B cell (primary cell): ENCODE measurements around the gene CAMK2G.

Experiments
- EZH2 ChIP-seq: IDR thresholded peaks from 2 replicates; pipeline ENCODE4 v1.6.1; 2012; ENCODE audit warnings: borderline replicate concordance, low read depth, mild to moderate bottlenecking, moderate library complexity, low read length; ENCODE audit not compliant: insufficient read depth, poor library complexity, severe bottlenecking
- TF ChIP-seq, protein P1 (sequence below): fragments of 200-600 bp; IDR thresholded peaks from one replicate; pipeline ENCODE4 v1.8.0; 2022; ENCODE audit warnings: antibody characterized with exemption, mild to moderate bottlenecking

DNA sequence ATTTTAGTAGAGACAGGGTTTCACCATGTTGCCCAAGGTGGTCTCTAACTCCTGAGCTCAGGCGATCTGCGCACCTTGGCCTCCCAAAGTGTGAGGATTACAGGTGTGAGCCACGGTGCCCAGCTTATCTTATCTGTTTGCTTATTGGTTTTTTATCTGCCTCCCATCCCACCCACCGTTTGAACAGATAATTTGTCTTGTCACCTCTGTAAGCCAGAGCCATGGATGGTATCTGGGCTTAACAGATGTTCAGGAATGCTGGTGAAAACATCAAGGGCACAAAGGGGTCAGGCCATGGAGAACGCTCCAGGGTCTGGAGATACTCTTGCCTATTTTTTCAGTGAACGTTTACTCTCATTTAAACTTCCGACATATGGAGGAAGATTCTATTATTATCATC is 51.0 kb downstream of the CAMK2G start:
- TF ChIP-seq, protein P1, sequence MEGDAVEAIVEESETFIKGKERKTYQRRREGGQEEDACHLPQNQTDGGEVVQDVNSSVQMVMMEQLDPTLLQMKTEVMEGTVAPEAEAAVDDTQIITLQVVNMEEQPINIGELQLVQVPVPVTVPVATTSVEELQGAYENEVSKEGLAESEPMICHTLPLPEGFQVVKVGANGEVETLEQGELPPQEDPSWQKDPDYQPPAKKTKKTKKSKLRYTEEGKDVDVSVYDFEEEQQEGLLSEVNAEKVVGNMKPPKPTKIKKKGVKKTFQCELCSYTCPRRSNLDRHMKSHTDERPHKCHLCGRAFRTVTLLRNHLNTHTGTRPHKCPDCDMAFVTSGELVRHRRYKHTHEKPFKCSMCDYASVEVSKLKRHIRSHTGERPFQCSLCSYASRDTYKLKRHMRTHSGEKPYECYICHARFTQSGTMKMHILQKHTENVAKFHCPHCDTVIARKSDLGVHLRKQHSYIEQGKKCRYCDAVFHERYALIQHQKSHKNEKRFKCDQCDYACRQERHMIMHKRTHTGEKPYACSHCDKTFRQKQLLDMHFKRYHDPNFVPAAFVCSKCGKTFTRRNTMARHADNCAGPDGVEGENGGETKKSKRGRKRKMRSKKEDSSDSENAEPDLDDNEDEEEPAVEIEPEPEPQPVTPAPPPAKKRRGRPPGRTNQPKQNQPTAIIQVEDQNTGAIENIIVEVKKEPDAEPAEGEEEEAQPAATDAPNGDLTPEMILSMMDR = no peak
- no peak for TF ChIP-seq EZH2
